Right kidney (tissue), 1 donor: ENCODE results near the gene IFI27L1.

ENCODE experiments used
- DNase-seq: peaks from one replicate; pipeline ENCODE4 v3.0.0-alpha.2; 2016

IFI27L1 gene

GRCh38 chr14:94077823-94078222 lies 3.3 kb upstream of the IFI27L1 start:
- no peak for DNase-seq

DNA sequence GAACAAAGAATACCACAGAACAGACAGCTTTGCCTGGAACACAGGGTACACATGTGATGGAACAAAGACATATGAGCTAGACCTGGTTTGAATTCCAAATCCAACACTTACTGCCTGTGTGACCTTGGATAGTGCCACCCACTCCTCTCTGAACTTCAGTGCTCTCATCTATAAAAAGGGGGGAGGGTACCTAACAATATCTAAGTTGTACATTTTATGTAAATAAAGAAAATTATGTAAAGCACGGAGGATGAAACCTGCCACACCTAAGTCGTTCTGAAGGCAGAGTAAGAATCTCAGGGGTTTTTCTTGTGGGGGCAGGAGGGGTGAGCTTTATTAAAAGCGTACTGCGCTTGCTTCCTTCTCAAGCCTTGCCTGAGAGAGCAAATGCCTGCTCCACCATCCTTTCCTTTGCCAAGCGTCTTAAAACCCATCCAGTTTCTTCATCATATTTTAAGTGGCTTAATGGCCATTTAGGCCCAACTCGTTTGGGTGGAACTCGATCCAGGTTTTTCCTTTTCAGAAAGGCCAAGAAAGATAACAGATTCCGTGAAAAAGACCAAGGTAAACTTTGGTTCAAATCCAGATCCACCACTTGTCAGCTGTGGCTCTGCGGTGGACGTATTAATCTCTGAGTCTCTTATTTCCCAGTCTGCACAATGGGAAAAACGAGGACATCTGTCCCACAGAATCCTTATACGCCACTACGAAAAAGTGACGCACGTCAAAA lies 1.1 kb upstream of the IFI27L1 start:
- DNase-seq = peak; percentile 32

GRCh38 chr14:94081386-94081820 lies 293 bp downstream of the IFI27L1 start:
- DNase-seq = no peak

GRCh38 chr14:94087891-94088290 lies 6.8 kb downstream of the IFI27L1 start:
- no peak for DNase-seq

DNA sequence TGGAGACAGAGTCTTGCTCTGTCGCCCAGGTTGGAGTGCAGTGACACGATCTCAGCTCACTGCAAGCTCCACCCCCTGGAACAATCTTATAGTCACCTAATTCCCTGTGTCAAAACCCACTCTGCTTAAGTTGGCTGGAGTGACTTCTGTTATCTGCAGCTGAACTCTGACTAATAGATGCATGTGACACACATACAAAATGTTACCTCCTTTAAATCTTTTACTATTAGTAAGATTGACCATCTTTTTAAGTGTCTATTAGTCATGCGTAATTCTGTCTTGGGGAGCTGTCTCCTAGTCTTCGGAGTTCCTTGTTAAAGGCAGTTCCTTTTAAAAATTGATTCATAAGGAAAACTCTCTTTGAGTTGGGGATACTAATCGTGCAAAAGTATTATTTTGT lies 7.4 kb downstream of the IFI27L1 start:
- no peak for DNase-seq

GRCh38 chr14:94089479-94089878 lies 8.4 kb downstream of the IFI27L1 start:
- no peak for DNase-seq

DNA sequence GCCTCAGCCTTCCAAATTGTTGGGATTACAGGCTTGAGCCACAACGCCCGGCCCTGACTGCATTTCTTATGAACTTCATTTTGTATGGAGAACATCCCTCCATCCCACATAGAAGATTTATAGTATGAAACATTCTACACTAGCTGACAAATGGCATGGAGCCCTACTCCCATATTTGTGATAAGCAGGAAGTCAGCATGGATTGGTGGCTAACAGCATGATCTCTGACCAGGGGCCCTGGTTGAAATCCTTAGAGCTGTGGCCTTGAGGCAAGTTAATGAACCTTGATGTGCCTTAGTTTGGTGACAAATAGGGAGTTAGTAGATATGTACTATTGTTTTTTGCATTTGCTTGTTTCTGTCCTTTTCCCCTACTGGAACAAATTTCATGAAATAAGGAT lies 12.3 kb downstream of the IFI27L1 start:
- DNase-seq = no peak

DNA sequence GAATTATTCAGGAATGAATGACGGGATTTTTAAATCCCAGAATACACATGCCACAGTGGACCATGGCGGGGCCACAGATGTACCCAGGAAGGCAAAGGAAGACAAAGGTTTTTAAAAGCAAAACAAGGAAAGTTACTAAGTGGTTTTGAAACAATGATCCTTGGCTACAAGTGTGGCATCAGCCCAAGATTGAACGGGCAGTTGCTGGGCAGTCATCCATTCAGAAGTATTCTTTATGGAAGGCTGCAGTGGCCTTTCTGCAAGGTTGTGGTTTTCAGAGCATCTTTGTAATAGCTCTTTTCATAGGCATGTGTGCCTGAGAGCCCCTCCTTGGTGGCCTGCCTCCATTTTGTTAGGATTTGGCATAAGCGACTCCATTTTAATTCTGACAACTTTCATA lies 16.0 kb downstream of the IFI27L1 start:
- DNase-seq = no peak

GRCh38 chr14:94098326-94098992 lies 17.3 kb downstream of the IFI27L1 start:
- DNase-seq = no peak

DNA sequence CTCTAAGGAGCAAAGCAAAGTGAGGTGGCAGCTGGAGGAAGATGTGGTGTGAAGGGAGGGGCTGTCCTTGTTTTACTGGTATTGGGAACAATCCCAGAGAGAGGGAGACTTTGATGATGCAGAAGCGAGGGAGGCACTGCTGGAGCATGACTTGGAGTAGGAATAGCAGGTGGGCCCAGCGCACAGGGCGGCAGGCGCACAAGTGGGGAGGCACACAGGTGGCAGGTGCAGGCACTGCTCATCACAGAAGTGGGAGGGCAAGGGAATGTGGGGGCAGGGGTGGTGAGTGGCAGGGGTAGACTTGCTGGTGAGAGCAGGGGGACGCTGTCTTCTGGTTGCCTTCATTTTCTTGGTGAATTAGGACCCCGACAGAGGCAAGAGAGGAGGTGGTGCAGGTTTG lies 17.9 kb downstream of the IFI27L1 start:
- DNase-seq = no peak

DNA sequence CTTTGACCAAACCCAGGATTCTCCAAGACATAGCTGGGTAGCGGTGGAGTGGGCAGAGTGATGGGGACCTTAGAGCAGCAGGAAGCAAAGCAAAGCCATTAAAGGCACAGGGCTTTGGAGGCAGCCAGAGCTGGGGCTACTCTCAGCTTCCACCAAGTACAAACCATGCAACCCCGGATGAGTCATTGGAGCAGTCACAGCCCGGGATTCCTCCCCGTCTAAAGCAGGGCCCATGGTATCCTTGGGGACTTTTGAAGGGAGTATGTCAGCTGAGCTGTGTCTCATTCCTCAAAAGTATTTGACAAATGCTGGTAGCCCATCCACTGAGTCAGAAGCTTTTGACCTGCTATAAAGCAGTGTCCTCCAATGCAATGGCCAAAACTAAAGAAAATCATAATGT lies 19.7 kb downstream of the IFI27L1 start:
- no peak for DNase-seq

DNA sequence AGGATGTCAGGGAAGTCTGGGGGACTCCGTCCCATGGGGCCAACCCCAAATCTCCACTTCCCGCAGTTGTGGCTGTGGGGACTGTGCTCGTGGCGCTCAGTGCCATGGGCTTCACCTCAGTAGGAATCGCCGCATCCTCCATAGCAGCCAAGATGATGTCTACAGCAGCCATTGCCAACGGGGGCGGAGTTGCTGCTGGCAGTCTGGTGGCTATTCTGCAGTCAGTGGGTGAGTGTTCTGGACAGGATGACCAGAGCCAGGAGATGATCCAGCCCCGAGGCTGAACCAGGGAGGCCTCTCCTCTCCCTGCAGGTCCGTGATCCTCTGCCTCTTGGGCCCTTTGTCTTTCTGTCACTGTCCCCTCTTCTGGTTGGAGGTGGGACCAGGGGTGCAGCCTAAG lies 20.6 kb downstream of the IFI27L1 start:
- no peak for DNase-seq

GRCh38 chr14:94102768-94103482 lies 21.8 kb downstream of the IFI27L1 start:
- DNase-seq = no peak

- no peak for DNase-seq
Measured at GRCh38 chr14:94103554-94104150, 22.5 kb downstream of the IFI27L1 start.

GRCh38 chr14:94104731-94105130 lies 23.6 kb downstream of the IFI27L1 start:
- no peak for DNase-seq

DNA sequence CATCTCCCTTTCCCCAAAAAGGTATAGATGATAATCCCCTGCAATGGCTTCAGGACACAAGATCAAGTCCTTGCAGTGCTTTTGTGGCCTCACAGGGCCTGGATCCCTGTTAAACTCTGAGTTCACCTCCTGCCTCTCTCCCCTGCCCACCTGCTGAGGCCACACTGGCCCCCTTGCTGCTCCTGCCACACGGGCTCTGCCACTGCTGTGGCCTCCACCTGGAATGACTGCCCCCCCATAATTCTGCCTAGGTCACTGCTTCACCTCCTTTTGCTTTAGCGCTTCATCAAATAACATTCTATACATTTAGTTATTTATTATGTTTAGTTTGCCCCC lies 28.8 kb downstream of the IFI27L1 start:
- DNase-seq = no peak

DNA sequence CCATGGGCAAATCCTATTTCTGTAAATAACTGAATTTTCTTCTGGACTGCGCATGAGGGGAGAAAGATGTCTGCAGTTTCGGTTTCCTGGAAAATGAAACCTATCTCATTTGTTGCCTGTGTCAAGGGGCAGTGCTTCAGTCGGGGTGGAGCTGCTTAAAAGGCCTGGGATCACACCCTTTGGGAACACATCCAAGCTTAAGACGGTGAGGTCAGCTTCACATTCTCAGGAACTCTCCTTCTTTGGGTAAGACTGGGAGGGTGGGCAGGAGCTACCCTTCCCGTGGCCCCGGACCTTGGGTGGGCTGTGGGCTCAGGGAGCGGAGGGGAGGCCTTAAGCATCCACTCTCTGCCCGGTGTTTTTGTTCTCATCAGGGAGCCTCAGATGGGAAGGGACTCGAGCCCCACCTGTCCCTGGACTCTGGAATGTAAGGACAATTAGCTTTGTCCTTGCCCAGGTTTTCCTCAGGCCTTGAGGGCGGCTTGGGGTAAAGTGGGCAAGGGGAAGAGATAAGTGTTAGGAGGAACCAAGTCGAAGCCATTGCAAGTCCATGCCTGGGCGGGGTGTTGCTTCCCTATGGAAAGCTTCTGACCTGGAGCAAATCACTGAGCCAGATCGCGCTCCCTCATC lies 29.6 kb downstream of the IFI27L1 start, which contains the start of gene IFI27:
Gene IFI27, plus strand, starts transcription at position 185 of the 630 bp plus-strand sequence.
- no peak for DNase-seq

DNA sequence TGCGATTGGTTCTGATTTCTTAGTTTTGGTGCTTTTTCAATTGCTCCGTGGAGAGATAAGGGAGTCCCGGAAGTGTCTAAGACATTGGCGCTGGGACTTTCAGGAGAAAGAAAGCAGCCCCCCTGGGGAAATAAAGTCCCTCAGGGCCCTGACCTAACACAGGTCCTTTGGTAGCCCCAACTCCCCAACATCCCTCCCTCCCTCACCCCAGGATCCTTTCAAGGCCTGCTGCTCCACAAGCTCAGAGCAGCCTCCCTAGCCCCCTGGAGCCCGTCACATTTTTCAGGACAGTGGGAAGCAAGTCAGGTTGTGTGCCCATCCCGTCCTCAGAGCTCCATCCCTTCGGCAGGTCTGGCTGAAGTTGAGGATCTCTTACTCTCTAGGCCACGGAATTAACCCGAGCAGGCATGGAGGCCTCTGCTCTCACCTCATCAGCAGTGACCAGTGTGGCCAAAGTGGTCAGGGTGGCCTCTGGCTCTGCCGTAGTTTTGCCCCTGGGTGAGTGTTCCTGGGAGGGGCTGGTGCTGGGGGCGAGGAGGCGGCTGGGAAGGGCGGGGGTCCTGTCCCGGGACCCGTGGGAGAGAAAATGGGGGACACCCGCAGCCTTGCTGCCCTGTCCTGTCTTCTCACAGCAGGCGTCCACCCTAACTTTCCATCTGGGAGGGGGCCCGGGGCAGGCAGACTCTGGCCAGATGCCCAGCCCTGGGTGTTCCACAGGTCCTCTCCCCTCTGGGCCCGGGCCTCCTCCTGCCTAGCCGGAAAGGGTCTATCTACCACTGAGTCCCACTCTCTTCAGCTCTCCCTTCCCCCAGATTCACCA lies 30.4 kb downstream of the IFI27L1 start:
- no peak for DNase-seq

DNA sequence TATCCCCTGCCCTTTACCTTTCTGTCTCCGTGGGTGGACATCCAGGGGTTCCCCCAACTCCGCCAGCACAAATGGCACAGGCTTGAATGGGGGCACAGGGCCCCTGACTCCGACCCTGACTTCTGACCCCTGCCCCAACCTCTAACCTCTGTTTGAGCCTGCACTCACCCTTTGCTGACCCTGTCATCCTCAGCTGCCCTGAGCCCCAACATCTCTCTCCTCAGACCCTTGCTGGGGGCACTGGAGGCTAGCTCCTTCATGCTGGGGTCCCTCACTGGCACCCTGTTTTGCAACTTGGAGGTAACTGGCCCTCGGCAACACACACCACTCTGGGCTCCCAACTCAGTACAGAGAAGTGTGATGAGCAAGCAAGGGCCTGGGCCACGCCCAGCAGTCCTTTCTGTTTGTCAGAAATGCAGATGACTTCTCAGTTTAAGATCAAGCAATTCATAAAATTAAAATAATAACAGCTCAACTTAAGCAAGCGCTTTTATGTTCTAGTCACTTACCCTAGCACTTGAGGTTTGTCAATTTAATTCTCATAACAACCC lies 31.5 kb downstream of the IFI27L1 start:
- DNase-seq = no peak

GRCh38 chr14:94113073-94113472 lies 32.0 kb downstream of the IFI27L1 start:
- DNase-seq = no peak

DNA sequence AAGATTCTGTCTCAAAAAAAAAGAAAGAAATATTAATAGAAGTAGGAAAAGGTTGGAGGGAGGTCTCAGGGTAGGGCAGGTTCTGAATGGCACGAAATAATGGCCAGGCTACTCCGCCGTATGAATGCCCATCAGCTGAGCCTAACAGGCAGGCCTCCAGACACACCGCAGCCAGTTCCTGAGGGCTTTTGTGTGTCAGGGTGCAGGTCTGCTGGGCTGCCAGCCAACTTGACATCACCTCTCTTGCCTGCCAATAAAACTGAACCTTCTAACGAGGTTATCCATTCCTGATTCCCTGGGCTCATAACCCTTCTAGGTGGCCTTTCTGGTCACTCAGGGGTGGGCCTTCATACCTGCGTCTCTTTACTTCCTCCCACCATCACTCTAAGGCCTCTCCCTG lies 32.4 kb downstream of the IFI27L1 start:
- DNase-seq = no peak
